Neural cell (in vitro differentiated cells): ENCODE measurements around the gene ZNF564.

ENCODE experiments used
- CTCF ChIP-seq: fragments of 450-650 bp; IDR thresholded peaks from 2 replicates; pipeline ENCODE4 v1.5.1; 2014; ENCODE audit warnings: antibody characterized with exemption, mild to moderate bottlenecking, moderate library complexity; ENCODE audit not compliant: poor library complexity, severe bottlenecking
- EP300 ChIP-seq: fragments of 450-650 bp; conservative IDR thresholded peaks from 2 replicates; pipeline ENCODE4 v1.6.1; 2014; ENCODE audit warnings: antibody characterized with exemption, mild to moderate bottlenecking, moderate library complexity; ENCODE audit not compliant: poor library complexity, severe bottlenecking
- EZH2 ChIP-seq: fragments of 200-600, 300-800 bp; shearing (Covaris generic), sonication (generic); IDR thresholded peaks from 2 replicates; pipeline ENCODE4 v1.6.1; 2014; ENCODE audit warnings: antibody characterized with exemption, low read length, borderline replicate concordance, mild to moderate bottlenecking; ENCODE audit not compliant: insufficient read depth, poor library complexity, severe bottlenecking
- POLR2AphosphoS5 ChIP-seq: IDR thresholded peaks from 2 replicates; pipeline ENCODE4 v1.6.1; 2012
- RAD21 ChIP-seq: fragments of 450-650 bp; conservative IDR thresholded peaks from 2 replicates; pipeline ENCODE4 v1.6.1; 2014; ENCODE audit warnings: antibody characterized with exemption, mild to moderate bottlenecking, moderate library complexity
- REST ChIP-seq: IDR thresholded peaks from 2 replicates; pipeline ENCODE4 v1.6.1; 2012; ENCODE audit warnings: borderline replicate concordance

GRCh38 chr19:12564016-12564664, 12.9 kb upstream of the ZNF564 start:
- peak; percentile 71 for TF ChIP-seq CTCF
- TF ChIP-seq EZH2 = no peak
- TF ChIP-seq REST = no peak
- TF ChIP-seq RAD21 = peak; percentile 64
- TF ChIP-seq POLR2AphosphoS5 = no peak
- no peak for TF ChIP-seq EP300
